Panc1 (cell line): ENCODE data around the gene RPRD1A. TPM values are rescaled to one million over a fixed set of nuclear protein-coding genes. Genes with fewer than 3 reads are reported as not detected.
"Not testable (repeated sequence)": the region's sequence is repeated elsewhere in the genome, so short reads cannot be mapped to it uniquely, and the experiment has no call there.

Source experiments
- ATAC-seq: fragments of 200-7000 bp; cut with Tn5 transposase; 2 replicates; pipeline ENCODE4 v1.9.1; 2020; ENCODE audit warnings: mild to moderate bottlenecking, moderate library complexity
- Bru-seq: library from RNA; stranded (reverse); fragments of 400-500 nt; gene quantifications from one replicate; lab custom pipeline; 2021; lab: Mats Ljungman, UMichigan
- BruChase-seq, 2 experiments: library from RNA; stranded (reverse); fragments of 400-500 nt; gene quantifications; one replicate each; lab custom pipeline; 2021; lab: Mats Ljungman, UMichigan
- BruUV-seq: library from RNA; stranded (reverse); fragments of 400-500 nt; replicated peaks from 2 replicates; lab custom pipeline; 2021; lab: Mats Ljungman, UMichigan
- CTCF ChIA-PET: fragments of 300-600 bp; sonication (Branson Sonifier 250); formaldehyde crosslinking; loops from one replicate; lab custom pipeline; 2022; ENCODE audit warnings: antibody characterized with exemption; lab: Charles Lee
- POLR2A ChIA-PET: fragments of 300-600 bp; sonication (Branson Sonifier 250); formaldehyde crosslinking; loops from one replicate; lab custom pipeline; 2022; ENCODE audit warnings: antibody characterized with exemption; lab: Charles Lee
- DNase-seq: peaks from one replicate; pipeline ENCODE4 v3.0.0-alpha.2; 2010; ENCODE audit warnings: low read depth, low spot score
- H3K27ac ChIP-seq: 2 replicates; pipeline ENCODE4 v1.5.1; 2011; ENCODE audit warnings: mild to moderate bottlenecking, low read length, inconsistent platforms
- H3K27me3 ChIP-seq: fragments of 200-500 bp; sonication (Bioruptor generic); 2 replicates; pipeline ENCODE4 v1.6.0; 2014; ENCODE audit warnings: low read length, inconsistent platforms; ENCODE audit not compliant: control insufficient read depth, insufficient read depth
- H3K36me3 ChIP-seq: fragments of 200-500 bp; sonication (Bioruptor generic); 2 replicates; pipeline ENCODE4 v1.5.1; 2014; ENCODE audit warnings: inconsistent platforms, mild to moderate bottlenecking, low read length, moderate library complexity; ENCODE audit not compliant: control insufficient read depth, insufficient read depth
- H3K4me1 ChIP-seq: 2 replicates; pipeline ENCODE4 v1.5.1; 2011; ENCODE audit warnings: inconsistent platforms, mild to moderate bottlenecking, low read length, moderate library complexity; ENCODE audit not compliant: control insufficient read depth, insufficient read depth
- H3K4me3 ChIP-seq, 2 experiments: 2 replicates each; pipeline ENCODE4 v1.5.1; 2011 to 2012; ENCODE audit warnings: low read depth in 2 of 2, low read length in 2 of 2, mild to moderate bottlenecking in 2 of 2, inconsistent platforms in 1 of 2, moderate library complexity in 1 of 2
- H3K9me3 ChIP-seq: fragments of 200-500 bp; sonication (Bioruptor generic); 2 replicates; pipeline ENCODE4 v1.5.1; 2014; ENCODE audit warnings: low read depth, mild to moderate bottlenecking, inconsistent platforms, low read length, moderate library complexity; ENCODE audit not compliant: control insufficient read depth, insufficient read depth
- CTCF ChIP-seq: fragments of 450-650 bp; IDR thresholded peaks from 2 replicates; pipeline ENCODE4 v1.5.1; 2017; ENCODE audit warnings: mild to moderate bottlenecking
- POLR2AphosphoS5 ChIP-seq: IDR thresholded peaks from 2 replicates; pipeline ENCODE4 v1.6.1; 2012; ENCODE audit warnings: mild to moderate bottlenecking, low read depth, low read length, moderate library complexity
- REST ChIP-seq, 2 experiments: IDR thresholded peaks; 2 replicates each; pipeline ENCODE4 v1.6.1; 2011 to 2012; ENCODE audit warnings: low read depth in 2 of 2, control low read depth in 1 of 2, low read length in 1 of 2, mild to moderate bottlenecking in 1 of 2, moderate library complexity in 1 of 2; ENCODE audit not compliant: insufficient read depth in 1 of 2
- SIN3A ChIP-seq: IDR thresholded peaks from 2 replicates; pipeline ENCODE4 v1.6.1; 2012; ENCODE audit warnings: low read depth, mild to moderate bottlenecking, low read length, moderate library complexity, borderline replicate concordance; ENCODE audit not compliant: insufficient read depth
- TCF7L2 ChIP-seq: IDR thresholded peaks from 2 replicates; pipeline ENCODE4 v1.6.1; 2011; ENCODE audit warnings: mild to moderate bottlenecking, low read depth, low read length, inconsistent platforms
- in situ Hi-C: cut with HindIII; loops from 2 replicates; pipeline ENCODE4 v1.10.0; 2016; ENCODE audit warnings: low sequenced_read_pairs, low pct_unique_long_range_greater_than_20kb
- intact Hi-C: fragments of 100-400 bp; cut with micrococcal nuclease; formaldehyde crosslinking; loops from one replicate; pipeline ENCODE4 v1.10.0; 2022; ENCODE audit not compliant: unreplicated experiment
- long read RNA-seq: library from polyadenylated mRNA; unstranded; transcript quantifications from one replicate; pipeline ENCODE4 v2.0.0, GENCODE V29; 2021; ENCODE audit not compliant: unreplicated experiment
- polyA plus RNA-seq: library from polyadenylated mRNA; unstranded; fragments of >200 nt; gene quantifications from one replicate; pipeline ENCODE4 v1.2.1, GENCODE V29; 2012; ENCODE audit warnings: missing spikeins; ENCODE audit not compliant: insufficient read length
- total RNA-seq: library from RNA; stranded (reverse); gene quantifications from one replicate; pipeline ENCODE4 v1.2.1, GENCODE V29; 2021; ENCODE audit not compliant: unreplicated experiment

The RPRD1A gene
- total RNA-seq (44.0 TPM), Bru-seq, nascent RNA (percentile 82 among the genes with signal in this experiment), BruChase-seq, experiment 1, labeled RNA remaining after a 2-hour chase (percentile 77 among the genes with signal in this experiment), BruChase-seq, experiment 2, labeled RNA remaining after a 6-hour chase (percentile 86 among the genes with signal in this experiment)
- 40.6 TPM for polyA plus RNA-seq
- long read RNA-seq, full-length matches to known transcripts: 50 of 92 reads
- long read RNA-seq, partial matches to known transcripts: 21 of 92 reads
- long read RNA-seq, other reads (novel, unspliced or antisense): 21 of 92 reads

- Histone ChIP-seq H3K9me3 (no peaks in the 10 kb centered on the region), H3K27me3 (no peaks in the 10 kb centered on the region), H3K4me1 (no peaks in the 10 kb centered on the region; the same call in 1 of the 2 replicates), H3K27ac (peak within 1 kb of the TSS; percentile 87), H3K36me3 (peaks cover 5% of the 10 kb centered on the region; the same call in 1 of the 2 replicates), H3K4me3 (peak within 1 kb of the TSS; percentile 92 to 95)
- ChIA-PET CTCF (no interaction called here), POLR2A (no interaction called here)
- TF ChIP-seq POLR2AphosphoS5: peak; percentile 45; the same call in 1 of the 2 replicates
- no peak for TF ChIP-seq TCF7L2
- TF ChIP-seq SIN3A: no peak
- TF ChIP-seq CTCF: no peak
- TF ChIP-seq REST (IDR thresholded peaks at IDR 0.05; ENCODE audit: insufficient read depth in 1 of 2, low read depth in 2 of 2, low read length in 1 of 2): no peak
- DNase-seq (peak; percentile 43), ATAC-seq (peak; percentile 98)
- TSS peak; percentile 88 for BruUV-seq
- intact Hi-C loops: no loop called here
- in situ Hi-C loops: no loop called here
These were observed at the start of gene RPRD1A for GRCh38 chr18:36067055-36067957. TSS of gene RPRD1A (minus strand) at chr18:36067559. CDS start at chr18:36067404, 155 bp downstream.

- CTCF ChIA-PET, H3K4me1 ChIP-seq, H3K27me3 ChIP-seq, H3K27ac ChIP-seq, in situ Hi-C loops, ATAC-seq, POLR2A ChIA-PET, BruUV-seq, H3K4me3 ChIP-seq, H3K9me3 ChIP-seq, intact Hi-C loops, DNase-seq, H3K36me3 ChIP-seq: not testable (repeated sequence)
These were observed 49.4 kb upstream of the RPRD1A start for GRCh38 chr18:36116771-36117170.
